ENCODE measurements around the gene FAM217A.

DNA sequence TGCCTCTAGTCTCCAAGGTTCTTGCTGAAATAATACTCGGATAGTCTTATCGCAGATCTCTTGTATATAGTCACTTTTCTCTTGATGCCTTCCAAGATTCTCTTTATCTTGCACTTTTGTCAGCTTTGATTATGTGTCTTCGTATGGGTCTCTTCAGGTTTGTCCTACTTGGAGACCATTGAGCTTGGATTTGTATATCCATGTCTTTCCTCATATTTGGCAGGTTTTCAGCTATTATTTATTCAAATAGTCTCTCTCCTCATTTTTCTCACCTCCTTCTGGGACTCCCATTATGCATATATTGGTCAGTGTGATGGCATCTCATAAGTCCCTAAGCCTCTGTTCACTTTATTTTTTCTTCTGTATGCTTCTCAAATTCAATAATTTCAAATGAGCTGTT lies 33.4 kb upstream of the FAM217A start:
- TF ChIP-seq POLR2A (IDR thresholded peaks at IDR 0.05; ENCODE audit: low read depth, low read length) (no peak), POLR2AphosphoS5 (IDR thresholded peaks at IDR 0.05; ENCODE audit: low read depth, low read length) (no peak)

Data from GM12891 (cell line).